ENCODE results near the gene CEP131. TPM values are rescaled to one million over a fixed set of nuclear protein-coding genes. Genes with fewer than 3 reads are reported as not detected.
A peak's percentile ranks its signal among the peaks of the same experiment; 100 is the strongest.
"Not testable (repeated sequence)": the region's sequence is repeated elsewhere in the genome, so short reads cannot be mapped to it uniquely, and the experiment has no call there.

The CEP131 gene
- total and polyA plus RNA-seq, 5 donors: 4.6 to 7.4 (median 5.8) TPM

DNA sequence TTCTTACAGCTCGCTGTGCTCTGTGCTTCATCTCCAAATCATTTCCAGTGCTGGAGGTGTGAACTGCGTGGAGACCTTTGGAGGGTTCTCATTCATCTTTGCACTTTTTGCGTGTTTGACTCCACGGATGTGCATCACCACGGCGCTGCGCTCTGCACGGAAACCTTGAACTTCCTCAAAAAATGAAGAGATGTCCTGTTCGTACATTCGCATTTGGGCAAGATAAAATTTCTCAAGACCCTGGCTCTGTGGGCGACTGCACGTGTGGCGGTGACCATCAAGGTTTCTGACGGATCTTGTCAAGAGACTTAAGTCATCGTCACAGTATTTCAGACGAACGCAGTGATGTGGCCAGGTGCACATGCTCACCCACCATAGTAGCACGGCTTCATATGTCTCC lies 67.8 kb downstream of the CEP131 start:
- Histone ChIP-seq H3K4me3 (ENCODE audit: low read length) (no peak overlapping the region), H3K27ac (ENCODE audit: low read length) (no peak overlapping the region), H3K9me3 (ENCODE audit: control insufficient read depth, low read length) (no peaks in the 10 kb centered on the region), H3K27me3 (ENCODE audit: control insufficient read depth, insufficient read depth) (no peaks in the 10 kb centered on the region), H3K4me1 (ENCODE audit: control insufficient read depth, insufficient read depth, low read length) (no peaks in the 10 kb centered on the region)
- DNase-seq (peak in 1 of 3 donors; percentile 21), ATAC-seq (no peak)
- intact Hi-C loops (cut with DNase I): loop anchor here in 1 of 4 donors (5.0 kb wide), 1 partner anchor 37 kb away; no protein-coding TSS in a partner anchor
- WGBS: 89% methylated on average over 18 of the region's 18 CpGs

DNA sequence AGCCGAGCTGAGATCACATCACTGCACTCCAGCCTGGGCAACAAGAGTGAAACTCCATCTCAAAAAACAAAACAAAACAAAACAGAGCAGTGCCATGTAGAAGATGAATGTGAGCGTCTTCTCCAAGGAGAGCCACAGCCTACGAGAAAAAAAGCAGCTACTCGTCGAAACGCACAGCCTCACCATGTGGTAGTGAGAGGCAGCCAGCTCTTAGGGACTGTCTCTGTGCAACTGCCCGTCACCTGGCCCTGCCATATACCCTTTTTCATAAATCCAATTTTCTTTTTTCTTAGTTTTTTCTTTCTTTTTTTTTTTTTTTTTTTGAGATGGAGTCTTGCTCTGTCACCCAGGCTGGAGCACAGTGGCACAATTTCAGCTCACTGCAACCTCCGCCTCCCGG lies 68.7 kb downstream of the CEP131 start:
- WGBS: 91% methylated on average over 9 of the region's 9 CpGs
- intact Hi-C loops (cut with DNase I); H3K27ac ChIP-seq (ENCODE audit: low read length); H3K4me1 ChIP-seq (ENCODE audit: control insufficient read depth, insufficient read depth, low read length); H3K9me3 ChIP-seq (ENCODE audit: control insufficient read depth, low read length); H3K4me3 ChIP-seq (ENCODE audit: low read length); H3K27me3 ChIP-seq (ENCODE audit: control insufficient read depth, insufficient read depth); ATAC-seq: not testable (repeated sequence)
- peak in 2 of 3 donors; percentile 3 to 17 for DNase-seq

DNA sequence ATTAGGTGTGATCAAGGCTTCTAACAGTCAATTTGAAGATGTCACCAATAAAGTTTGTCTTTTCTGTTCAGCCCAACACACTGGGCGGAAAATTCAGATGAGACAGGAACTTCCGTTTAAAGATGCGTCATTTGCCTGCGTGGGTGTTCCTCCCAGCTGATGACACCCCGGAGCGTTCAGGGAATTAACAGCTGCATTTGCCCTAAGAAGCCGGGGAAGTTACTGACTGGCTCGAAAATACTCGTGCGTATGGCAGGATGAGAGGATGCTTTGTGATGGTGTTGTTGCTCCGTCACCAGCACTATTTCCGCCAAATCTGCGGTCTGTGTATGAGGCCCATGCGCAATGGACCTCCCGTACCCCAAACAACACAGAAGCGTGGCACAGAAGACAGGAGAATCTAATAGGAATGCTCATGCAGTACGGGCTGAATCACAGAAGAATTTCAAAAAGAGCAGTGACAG lies 69.4 kb downstream of the CEP131 start:
- no peaks in the 10 kb centered on the region for H3K9me3 ChIP-seq (ENCODE audit: control insufficient read depth, low read length)
- peak in 2 of 3 donors; percentile 11 to 14 for DNase-seq

DNA sequence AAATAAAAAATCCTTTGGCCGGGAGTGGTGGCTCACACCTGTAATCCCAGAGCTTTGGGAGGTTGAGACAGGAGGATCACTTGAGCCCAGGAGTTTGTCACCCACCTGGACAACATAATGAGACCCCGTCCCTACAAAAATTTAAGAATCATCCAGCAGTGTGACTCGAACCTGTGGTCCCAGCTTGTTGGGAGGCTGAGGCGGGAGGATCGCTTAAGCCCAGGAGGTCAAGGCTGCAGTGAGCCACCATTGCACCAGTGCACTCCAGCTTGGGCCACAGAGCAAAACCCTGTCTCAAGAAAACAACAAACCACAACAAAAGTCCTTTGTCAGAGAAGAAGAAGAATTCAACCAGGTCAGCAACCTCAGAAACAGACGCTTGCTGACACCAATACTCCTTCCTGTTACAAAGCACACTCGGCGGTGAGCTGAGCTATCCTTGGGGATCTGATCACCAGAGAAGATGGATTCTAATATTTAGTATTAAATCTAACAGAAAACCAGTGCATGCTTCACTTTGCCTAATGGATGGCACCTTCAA lies 70.4 kb downstream of the CEP131 start:
- Histone ChIP-seq H3K4me3 (ENCODE audit: low read length) (no peak overlapping the region), H3K4me1 (ENCODE audit: control insufficient read depth, insufficient read depth, low read length) (no peaks in the 10 kb centered on the region), H3K27me3 (ENCODE audit: control insufficient read depth, insufficient read depth) (no peaks in the 10 kb centered on the region), H3K27ac (ENCODE audit: low read length) (no peak overlapping the region), H3K9me3 (ENCODE audit: control insufficient read depth, low read length) (no peaks in the 10 kb centered on the region)
- DNase-seq: peak in 1 of 3 donors; percentile 1
- no peak for ATAC-seq
- 80% methylated on average over 8 of the region's 8 CpGs for WGBS
- intact Hi-C loops (cut with DNase I): no loop called here

More for the DNA sequence above, 69.4 kb downstream of the CEP131 start:
- intact Hi-C loops (cut with DNase I): no loop called here
- Histone ChIP-seq H3K27ac (ENCODE audit: low read length) (no peak overlapping the region), H3K4me1 (ENCODE audit: control insufficient read depth, insufficient read depth, low read length) (no peaks in the 10 kb centered on the region), H3K27me3 (ENCODE audit: control insufficient read depth, insufficient read depth) (no peaks in the 10 kb centered on the region), H3K4me3 (ENCODE audit: low read length) (no peak overlapping the region)
- no peak for ATAC-seq
- 64% methylated on average over 17 of the region's 17 CpGs for WGBS

DNA sequence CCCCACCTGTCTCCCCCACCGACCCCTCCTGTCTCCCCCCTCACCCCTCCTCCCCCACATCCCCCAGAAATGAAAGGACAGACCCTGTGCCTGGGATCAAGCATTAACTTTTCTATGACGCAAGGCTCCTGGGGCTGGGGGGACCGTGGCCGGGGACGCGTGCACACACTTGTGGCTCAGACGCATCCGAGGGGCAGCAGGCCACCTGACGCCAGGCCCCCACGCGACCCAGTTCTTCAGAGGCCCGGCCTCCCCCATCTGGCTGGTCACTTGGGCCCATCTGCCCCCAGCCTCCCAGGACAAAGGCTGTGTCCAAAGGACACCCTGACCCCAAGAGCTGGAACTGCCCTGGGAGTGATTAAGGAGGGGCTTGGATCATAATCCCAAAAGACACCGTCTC lies 71.5 kb downstream of the CEP131 start:
- Histone ChIP-seq H3K9me3 (ENCODE audit: control insufficient read depth, low read length) (no peaks in the 10 kb centered on the region), H3K4me3 (ENCODE audit: low read length) (no peak overlapping the region), H3K27me3 (ENCODE audit: control insufficient read depth, insufficient read depth) (no peaks in the 10 kb centered on the region), H3K4me1 (ENCODE audit: control insufficient read depth, insufficient read depth, low read length) (no peaks in the 10 kb centered on the region), H3K27ac (ENCODE audit: low read length) (no peak overlapping the region)
- DNase-seq: peak in 2 of 3 donors; percentile 35 to 36
- 77% methylated on average over 13 of the region's 13 CpGs for WGBS
- ATAC-seq: no peak
- intact Hi-C loops (cut with DNase I): no loop called here

DNA sequence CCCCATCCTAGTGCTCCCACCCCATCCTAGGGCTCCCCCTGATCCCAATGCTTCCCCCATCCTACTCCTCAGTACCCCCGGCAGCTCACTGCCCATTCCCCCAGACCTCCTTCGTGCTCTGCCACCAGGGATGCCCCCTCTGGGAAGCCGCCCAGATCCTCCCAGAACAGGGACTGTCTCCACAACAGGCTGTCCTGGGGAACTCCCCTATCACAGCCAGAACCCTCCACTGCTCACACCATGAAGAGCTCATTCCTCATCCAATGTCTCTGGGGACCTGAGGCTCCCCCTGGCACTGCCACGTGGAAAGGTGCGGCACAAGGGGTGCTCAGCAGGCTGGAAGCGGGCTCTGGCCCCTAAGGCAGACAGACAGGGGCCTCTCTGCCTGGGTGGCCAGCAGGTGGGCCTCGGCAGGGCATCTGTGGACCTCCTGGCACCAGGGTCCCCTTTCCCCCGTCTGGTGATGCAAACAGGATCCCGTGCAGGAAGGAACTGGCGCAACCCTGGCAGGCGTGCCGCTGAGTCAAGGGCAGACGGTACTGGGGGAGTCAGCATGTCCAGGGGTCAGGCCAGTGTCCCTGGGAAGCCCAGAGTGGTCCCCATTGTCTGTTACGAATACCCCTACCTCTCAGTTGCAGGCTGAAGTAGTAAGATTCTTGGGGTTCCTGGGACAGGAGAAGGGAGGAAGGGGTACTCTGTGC lies 72.2 kb downstream of the CEP131 start:
- no peaks in the 10 kb centered on the region for H3K4me1 ChIP-seq (ENCODE audit: control insufficient read depth, insufficient read depth, low read length)
- no peak overlapping the region for H3K4me3 ChIP-seq (ENCODE audit: low read length)
- WGBS: 64% methylated on average over 14 of the region's 14 CpGs
- H3K27me3 ChIP-seq (ENCODE audit: control insufficient read depth, insufficient read depth): no peaks in the 10 kb centered on the region
- H3K27ac ChIP-seq (ENCODE audit: low read length): no peak overlapping the region
- ATAC-seq: peak; percentile 28 to 54
- intact Hi-C loops (cut with DNase I): no loop called here
- peak; percentile 53 to 78 (median 76) for DNase-seq
- no peaks in the 10 kb centered on the region for H3K9me3 ChIP-seq (ENCODE audit: control insufficient read depth, low read length)

DNA sequence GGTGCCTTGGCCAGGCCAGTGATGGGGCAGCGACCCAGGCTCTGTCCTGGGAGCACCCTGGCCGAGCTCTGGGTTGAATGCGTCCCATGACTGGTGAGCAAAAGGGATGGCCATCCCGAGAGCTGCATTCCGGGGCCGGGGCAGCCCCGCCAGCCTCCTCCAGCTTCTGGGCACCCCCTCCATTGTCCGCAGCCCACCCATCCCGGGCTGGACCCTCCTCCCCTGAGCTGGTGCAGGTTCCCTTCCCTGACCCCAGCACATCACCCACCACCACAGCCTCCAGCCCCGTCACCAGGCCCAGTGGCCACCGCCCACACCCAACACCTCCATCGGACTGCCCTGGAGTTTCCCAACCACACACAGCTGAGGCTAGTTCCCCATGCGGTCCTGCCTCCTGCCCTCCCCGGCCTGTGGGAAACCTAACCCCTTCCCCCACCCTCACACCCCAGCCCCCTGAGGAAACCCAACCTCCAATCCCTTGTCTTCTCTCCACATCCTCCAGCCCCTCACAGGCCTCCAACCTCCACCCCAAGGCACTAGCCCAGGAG lies 73.7 kb downstream of the CEP131 start:
- peak in 1 of 3 donors; percentile 55 for DNase-seq
- no peaks in the 10 kb centered on the region for H3K4me1 ChIP-seq (ENCODE audit: control insufficient read depth, insufficient read depth, low read length)
- WGBS: 70% methylated on average over 14 of the region's 14 CpGs
- ATAC-seq: peak; percentile 30 to 34
- no peak overlapping the region for H3K4me3 ChIP-seq (ENCODE audit: low read length)
- H3K9me3 ChIP-seq (ENCODE audit: control insufficient read depth, low read length): no peaks in the 10 kb centered on the region
- no peak overlapping the region for H3K27ac ChIP-seq (ENCODE audit: low read length)
- intact Hi-C loops (cut with DNase I): loop anchor here in 2 of 4 donors (5.0 to 10.0 kb wide), 2 partner anchors 48 to 96 kb away; no protein-coding TSS in a partner anchor
- no peaks in the 10 kb centered on the region for H3K27me3 ChIP-seq (ENCODE audit: control insufficient read depth, insufficient read depth)

DNA sequence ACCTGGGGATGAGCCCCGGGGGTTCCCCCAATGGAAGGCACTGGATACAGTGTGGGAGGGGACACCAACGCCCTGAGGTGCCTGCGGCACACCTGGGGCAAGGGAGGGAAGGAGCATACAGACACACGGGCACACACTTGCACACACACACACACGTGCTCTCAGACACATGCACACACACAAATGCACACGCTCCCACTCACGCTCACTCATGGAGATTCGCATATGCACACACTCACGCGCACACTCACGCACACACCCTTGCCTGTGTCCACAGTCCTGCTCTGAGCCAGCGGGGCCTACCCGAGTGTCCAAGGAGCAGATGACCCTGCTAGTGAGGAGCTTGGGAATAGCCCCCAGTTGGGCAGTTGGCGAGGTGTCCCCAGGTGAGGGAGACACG lies 74.2 kb downstream of the CEP131 start:
- H3K27me3 ChIP-seq (ENCODE audit: control insufficient read depth, insufficient read depth): no peaks in the 10 kb centered on the region
- H3K4me3 ChIP-seq (ENCODE audit: low read length): no peak overlapping the region
- no peaks in the 10 kb centered on the region for H3K4me1 ChIP-seq (ENCODE audit: control insufficient read depth, insufficient read depth, low read length)
- H3K9me3 ChIP-seq (ENCODE audit: control insufficient read depth, low read length): no peaks in the 10 kb centered on the region
- ATAC-seq: no peak
- intact Hi-C loops (cut with DNase I): loop anchor here in 2 of 4 donors (5.0 to 10.0 kb wide), 2 partner anchors 49 to 96 kb away; no protein-coding TSS in a partner anchor
- peak in 1 of 3 donors; percentile 45 for DNase-seq
- no peak overlapping the region for H3K27ac ChIP-seq (ENCODE audit: low read length)
- 93% methylated on average over 15 of the region's 15 CpGs for WGBS

DNA sequence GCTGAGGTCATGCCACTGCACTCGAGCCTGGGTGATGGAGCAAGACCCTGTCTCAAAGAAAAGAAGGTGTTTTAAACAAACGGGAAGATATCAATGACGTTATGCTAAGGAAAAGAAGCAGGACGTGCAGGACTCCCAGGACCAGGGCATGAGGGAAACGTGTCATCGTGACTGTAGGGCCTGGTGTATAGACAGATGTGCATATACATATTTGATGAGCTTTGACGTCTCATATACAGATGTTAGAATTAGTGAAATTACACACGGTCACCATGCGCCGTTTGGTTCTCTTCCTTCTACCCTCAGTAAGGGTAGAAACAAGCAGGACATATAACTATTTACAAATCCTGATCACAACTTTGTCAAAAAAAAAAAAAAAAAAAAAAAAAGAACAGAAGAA lies 75.1 kb downstream of the CEP131 start:
- no peak for DNase-seq
- Histone ChIP-seq H3K9me3 (ENCODE audit: control insufficient read depth, low read length) (no peaks in the 10 kb centered on the region), H3K4me3 (ENCODE audit: low read length) (no peak overlapping the region), H3K4me1 (ENCODE audit: control insufficient read depth, insufficient read depth, low read length) (no peaks in the 10 kb centered on the region), H3K27me3 (ENCODE audit: control insufficient read depth, insufficient read depth) (no peaks in the 10 kb centered on the region), H3K27ac (ENCODE audit: low read length) (no peak overlapping the region)
- ATAC-seq: no peak
- WGBS: 76% methylated on average over 10 of the region's 10 CpGs
- intact Hi-C loops (cut with DNase I): loop anchor here in 2 of 4 donors (5.0 to 10.0 kb wide), 2 partner anchors 50 to 97 kb away; no protein-coding TSS in a partner anchor

DNA sequence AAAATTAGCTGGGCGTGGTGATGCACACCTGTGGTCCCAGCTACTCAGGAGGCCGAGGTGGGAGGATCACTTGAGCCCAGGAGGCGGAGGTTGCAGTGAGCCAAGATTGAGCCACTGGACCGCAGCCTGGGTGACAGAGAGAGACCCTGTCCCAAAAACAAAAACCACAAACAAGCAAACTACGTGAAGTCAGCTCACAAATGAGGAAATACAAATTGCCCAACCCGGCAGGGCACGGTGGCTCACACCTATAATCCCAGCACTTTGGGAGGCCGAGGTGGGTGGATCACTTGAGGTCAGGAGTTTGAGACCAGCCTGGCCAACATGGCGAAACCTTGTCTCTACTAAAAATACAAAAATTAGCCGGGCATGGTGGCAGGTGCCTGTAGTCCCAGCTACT lies 76.6 kb downstream of the CEP131 start:
- H3K4me3 ChIP-seq (ENCODE audit: low read length); H3K27me3 ChIP-seq (ENCODE audit: control insufficient read depth, insufficient read depth); ATAC-seq; DNase-seq; H3K27ac ChIP-seq (ENCODE audit: low read length); H3K4me1 ChIP-seq (ENCODE audit: control insufficient read depth, insufficient read depth, low read length); H3K9me3 ChIP-seq (ENCODE audit: control insufficient read depth, low read length): not testable (repeated sequence)
- 81% methylated on average over 10 of the region's 10 CpGs for WGBS
- intact Hi-C loops (cut with DNase I): loop anchor here in 2 of 4 donors (5.0 to 10.0 kb wide), 2 partner anchors 51 to 99 kb away; no protein-coding TSS in a partner anchor

DNA sequence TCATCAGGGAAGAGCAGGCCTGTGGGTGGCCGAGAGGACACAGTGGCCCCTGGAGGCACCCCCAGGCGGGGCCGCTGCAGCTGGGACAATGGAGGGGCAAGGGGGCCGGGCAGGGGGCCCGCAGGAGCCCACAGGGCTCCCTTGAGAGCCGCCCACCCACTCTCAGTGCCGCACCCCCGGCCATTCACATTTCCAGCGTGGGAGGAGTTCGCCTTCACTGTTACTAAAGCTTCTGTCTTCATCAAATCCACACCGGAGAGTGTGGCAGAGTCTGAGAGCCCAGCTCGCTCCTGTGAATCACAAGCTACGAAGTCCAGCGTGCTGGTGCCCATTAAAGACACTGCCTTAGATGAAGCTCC lies 78.4 kb downstream of the CEP131 start:
- H3K27ac ChIP-seq (ENCODE audit: low read length): no peak overlapping the region
- intact Hi-C loops (cut with DNase I): loop anchor here (5.0 to 10.0 kb wide), 2 partner anchors 98 to 100 kb away; no protein-coding TSS in a partner anchor
- DNase-seq (no peak), ATAC-seq (no peak)
- no peaks in the 10 kb centered on the region for H3K9me3 ChIP-seq (ENCODE audit: control insufficient read depth, low read length)
- H3K4me3 ChIP-seq (ENCODE audit: low read length): no peak overlapping the region
- no peaks in the 10 kb centered on the region for H3K27me3 ChIP-seq (ENCODE audit: control insufficient read depth, insufficient read depth)
- WGBS: 81% methylated on average over 14 of the region's 14 CpGs
- H3K4me1 ChIP-seq (ENCODE audit: control insufficient read depth, insufficient read depth, low read length): no peaks in the 10 kb centered on the region
